Progenitor cell of endocrine pancreas (in vitro differentiated cells): Measurements from ENCODE around the gene PRCD. TPM values are rescaled to one million over a fixed set of nuclear protein-coding genes. Genes with fewer than 3 reads are reported as not detected.

ENCODE experiments used
- DNase-seq: peaks from one replicate; pipeline ENCODE4 v3.0.0; 2021; ENCODE audit warnings: low spot score; ENCODE audit not compliant: unreplicated experiment
- H3K27ac Mint-ChIP-seq: 2 replicates; pipeline ENCODE4 v1.8.0; 2021; ENCODE audit warnings: mild to moderate bottlenecking, moderate library complexity, mixed read lengths
- H3K27me3 Mint-ChIP-seq: 2 replicates; pipeline ENCODE4 v1.8.0; 2021; ENCODE audit warnings: mixed read lengths
- H3K36me3 Mint-ChIP-seq: 2 replicates; pipeline ENCODE4 v1.8.0; 2022; ENCODE audit warnings: mixed read lengths; ENCODE audit not compliant: insufficient read depth
- H3K4me1 Mint-ChIP-seq: 2 replicates; pipeline ENCODE4 v1.8.0; 2021; ENCODE audit warnings: low read depth, mixed read lengths
- H3K4me3 Mint-ChIP-seq: 2 replicates; pipeline ENCODE4 v1.8.0; 2021; ENCODE audit warnings: low read depth, mild to moderate bottlenecking, moderate library complexity, mixed read lengths
- H3K9me3 Mint-ChIP-seq: 2 replicates; pipeline ENCODE4 v1.8.0; 2021; ENCODE audit warnings: low read depth, mixed read lengths
- CTCF ChIP-seq: fragments of 200-600 bp; sonication (generic); IDR thresholded peaks from one replicate; pipeline ENCODE4 v1.5.0; 2021; ENCODE audit warnings: antibody characterized with exemption, mild to moderate bottlenecking; ENCODE audit not compliant: unreplicated experiment
- total RNA-seq: library from RNA; stranded (reverse); gene quantifications from 2 replicates; pipeline ENCODE4 v1.2.1, GENCODE V29; 2021

Gene PRCD
- total RNA-seq, 1 donor from 2014 or later, result 0.86 TPM

- H3K4me1 Mint-ChIP-seq, result no peaks in the 10 kb centered on the region
- no peak for TF ChIP-seq CTCF
- H3K4me3 Mint-ChIP-seq, result no peak overlapping the region
- H3K36me3 Mint-ChIP-seq, result no peaks in the 10 kb centered on the region
- H3K27me3 Mint-ChIP-seq, result no peaks in the 10 kb centered on the region
- DNase-seq, result no peak
- no peak overlapping the region for H3K27ac Mint-ChIP-seq
- H3K9me3 Mint-ChIP-seq, result no peaks in the 10 kb centered on the region
These were observed 36.3 kb downstream of the PRCD start for GRCh38 chr17:76576189-76576588.

GRCh38 chr17:76577876-76578275 is 38.0 kb downstream of the PRCD start:
- Mint-ChIP-seq H3K36me3 (no peaks in the 10 kb centered on the region), H3K27ac (no peak overlapping the region), H3K9me3 (no peaks in the 10 kb centered on the region), H3K4me3 (no peak overlapping the region), H3K4me1 (no peaks in the 10 kb centered on the region), H3K27me3 (peaks cover 7% of the 10 kb centered on the region)
- no peak for DNase-seq
- no peak for TF ChIP-seq CTCF

- Mint-ChIP-seq H3K9me3 (no peaks in the 10 kb centered on the region), H3K4me1 (no peaks in the 10 kb centered on the region), H3K27me3 (peaks cover 12% of the 10 kb centered on the region), H3K27ac (no peak overlapping the region), H3K36me3 (no peaks in the 10 kb centered on the region), H3K4me3 (no peak overlapping the region)
- DNase-seq, result no peak
- no peak for TF ChIP-seq CTCF
These were observed 38.5 kb downstream of the PRCD start for GRCh38 chr17:76578376-76578775.

DNA sequence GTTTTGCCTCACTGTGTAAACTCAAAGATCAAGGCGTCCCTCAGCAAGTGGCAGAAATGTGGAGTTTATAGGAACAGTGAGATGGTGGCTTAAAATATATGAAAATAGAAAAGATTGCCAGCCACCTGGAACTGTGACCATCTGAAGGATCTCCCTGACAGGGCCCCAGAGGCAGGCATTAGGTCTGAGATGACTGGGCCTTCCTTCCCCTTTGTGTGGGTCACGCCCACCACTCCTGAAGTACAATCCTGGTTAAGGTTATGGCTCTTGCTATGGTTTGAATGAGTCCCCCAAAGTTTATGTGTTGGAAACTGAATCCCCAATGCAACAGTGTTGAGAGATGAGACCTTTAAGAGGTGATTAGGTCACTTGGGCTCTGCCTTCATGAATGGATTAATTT is 39.4 kb downstream of the PRCD start:
- Mint-ChIP-seq H3K36me3 (no peaks in the 10 kb centered on the region), H3K27ac (no peak overlapping the region), H3K4me1 (no peaks in the 10 kb centered on the region), H3K9me3 (no peaks in the 10 kb centered on the region), H3K27me3 (peaks cover 21% of the 10 kb centered on the region), H3K4me3 (no peak overlapping the region)
- no peak for TF ChIP-seq CTCF
- DNase-seq, result no peak

- no peak for TF ChIP-seq CTCF
- H3K27me3 Mint-ChIP-seq, result peaks cover 31% of the 10 kb centered on the region
- no peaks in the 10 kb centered on the region for H3K4me1 Mint-ChIP-seq
- H3K36me3 Mint-ChIP-seq, result no peaks in the 10 kb centered on the region
- H3K27ac Mint-ChIP-seq, result no peak overlapping the region
- DNase-seq, result no peak
- H3K9me3 Mint-ChIP-seq, result no peaks in the 10 kb centered on the region
- no peak overlapping the region for H3K4me3 Mint-ChIP-seq
These were observed 41.7 kb downstream of the PRCD start for GRCh38 chr17:76581515-76581914.
